GM19455 (cell line): Measurements from ENCODE around the gene ZNF451.

ENCODE experiments used
- ATAC-seq: cut with Tn5 transposase; IDR thresholded peaks from one replicate; pipeline ENCODE4 v1.9.1; 2021; ENCODE audit not compliant: unreplicated experiment

Gene ZNF451

DNA sequence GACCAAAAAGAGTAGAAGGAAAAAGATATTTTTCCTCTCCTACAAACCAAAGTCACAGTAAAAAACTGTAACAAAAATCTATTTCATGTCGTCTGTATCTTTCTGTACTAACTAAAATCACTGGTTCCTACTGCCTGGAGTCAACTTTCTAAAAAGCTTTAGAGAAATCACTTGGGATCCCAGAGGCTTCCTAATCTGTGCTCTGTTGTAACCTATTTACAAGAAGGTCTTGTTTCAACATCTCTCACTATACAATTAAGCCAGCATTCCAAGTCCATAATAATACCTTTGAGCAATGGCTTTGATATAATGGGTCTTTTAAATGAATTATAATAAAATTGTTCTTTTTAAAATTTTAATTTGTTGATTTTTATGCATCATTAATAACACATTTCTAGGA, 111.7 kb downstream of the ZNF451 start:
- no peak for ATAC-seq

DNA sequence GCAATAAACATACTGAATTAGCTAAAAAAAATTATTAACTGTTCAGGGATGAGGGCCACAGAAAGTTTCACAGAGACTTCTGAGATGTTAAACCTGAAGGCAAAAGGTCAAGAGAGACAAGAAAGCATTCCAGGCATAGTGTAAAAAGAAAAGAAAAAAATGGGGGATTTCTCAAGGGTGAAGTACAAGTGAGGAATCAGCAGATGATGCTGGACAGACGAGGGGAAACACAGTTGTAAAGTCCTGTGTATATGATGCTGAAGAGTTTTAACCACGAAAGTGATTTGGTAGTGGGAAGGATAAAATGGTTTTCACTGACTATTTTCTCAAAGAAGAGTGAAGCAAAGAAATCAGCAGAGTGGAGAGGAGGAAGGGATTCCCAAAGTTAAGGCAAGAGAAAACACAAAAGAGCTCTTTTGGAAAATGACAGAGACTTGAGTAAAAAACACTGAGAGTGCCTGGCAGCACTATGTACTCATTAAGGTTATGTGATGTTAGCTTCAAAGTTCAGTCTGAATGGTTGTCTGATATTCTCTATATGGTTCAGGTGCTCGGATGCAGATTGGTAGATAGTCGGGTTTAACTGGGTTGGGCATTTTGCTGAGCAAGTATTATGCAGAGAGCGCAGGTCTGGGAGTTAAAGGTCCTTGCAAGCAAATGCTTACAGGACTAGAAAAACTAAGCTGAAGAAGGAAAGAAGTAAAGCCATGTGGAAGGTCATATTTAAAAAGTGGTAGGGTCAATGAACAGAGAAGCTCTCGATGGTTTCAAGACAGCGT, 115.8 kb downstream of the ZNF451 start:
- ATAC-seq, result no peak

DNA sequence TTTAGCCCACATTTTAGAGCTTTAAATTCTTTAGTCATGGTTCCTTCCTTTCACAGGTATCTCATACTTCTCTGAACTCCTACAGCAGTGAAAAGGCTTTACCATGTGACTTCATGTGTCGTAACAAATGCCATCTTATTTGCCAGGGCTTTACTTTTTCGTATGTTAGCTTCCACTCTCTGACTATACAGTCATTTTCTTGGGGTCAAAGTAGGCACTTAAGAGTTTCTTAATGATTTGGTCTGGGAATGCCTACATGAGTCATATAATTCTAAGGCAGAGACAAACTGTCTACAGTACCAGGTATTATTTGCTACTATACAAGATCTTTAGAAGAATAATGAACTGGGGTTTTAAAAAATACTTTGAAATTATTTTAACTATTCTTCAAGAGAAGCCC, 117.2 kb downstream of the ZNF451 start:
- no peak for ATAC-seq

DNA sequence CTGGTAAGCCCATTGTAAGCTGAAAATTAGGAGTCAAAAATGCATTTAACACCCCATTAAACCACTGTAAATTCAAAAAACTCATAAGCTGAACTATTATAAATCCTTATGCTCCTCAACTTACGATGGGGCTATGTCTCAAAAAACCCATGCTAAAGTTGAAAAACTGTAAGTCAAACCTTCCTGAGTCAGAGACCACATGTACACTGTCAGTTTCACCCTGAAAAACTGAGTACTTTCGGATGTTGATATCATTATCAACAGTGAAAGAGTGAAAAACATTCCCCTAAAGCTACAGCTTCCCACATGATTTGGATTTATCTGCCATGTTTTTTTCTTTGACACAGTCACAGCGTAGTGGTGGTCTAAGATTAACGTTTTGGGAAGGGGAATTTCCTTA, 117.9 kb downstream of the ZNF451 start:
- no peak for ATAC-seq

DNA sequence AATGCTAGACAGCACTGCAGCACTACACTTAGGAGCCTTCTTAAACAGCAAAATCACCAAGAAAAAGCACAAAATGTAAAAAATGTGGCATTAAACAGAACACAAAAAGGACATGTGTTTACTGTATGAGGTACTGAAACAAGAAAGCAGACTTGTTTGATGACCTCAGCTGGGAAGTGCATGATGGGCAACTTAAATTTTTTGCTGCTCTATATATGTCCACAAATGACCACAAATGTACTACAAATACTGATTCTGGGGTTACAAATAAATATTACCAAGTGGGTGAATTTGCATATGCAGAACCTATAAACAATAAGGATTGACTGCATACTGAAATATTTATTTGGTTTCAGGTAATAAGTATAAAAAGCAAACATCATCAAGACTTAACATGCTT, 119.0 kb downstream of the ZNF451 start:
- ATAC-seq, result no peak

DNA sequence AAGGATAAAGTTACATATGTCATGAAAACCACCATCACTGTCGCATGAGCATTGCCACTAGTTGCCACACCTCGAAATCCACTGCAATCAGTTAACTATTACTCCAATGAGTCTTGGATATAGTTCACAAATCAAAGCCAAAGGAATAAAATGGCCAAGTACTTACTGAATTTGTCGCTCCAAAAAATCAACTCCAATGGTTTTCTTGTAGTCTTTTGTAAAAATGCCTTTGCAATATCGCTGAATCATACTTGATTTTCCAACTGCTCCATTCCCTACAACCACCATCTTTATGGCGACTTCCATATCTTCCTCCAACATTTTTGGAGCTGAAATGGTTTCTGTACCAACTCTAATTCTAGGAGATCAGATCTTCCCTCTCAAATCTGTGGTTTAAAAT, 120.1 kb downstream of the ZNF451 start:
- ATAC-seq, result no peak

DNA sequence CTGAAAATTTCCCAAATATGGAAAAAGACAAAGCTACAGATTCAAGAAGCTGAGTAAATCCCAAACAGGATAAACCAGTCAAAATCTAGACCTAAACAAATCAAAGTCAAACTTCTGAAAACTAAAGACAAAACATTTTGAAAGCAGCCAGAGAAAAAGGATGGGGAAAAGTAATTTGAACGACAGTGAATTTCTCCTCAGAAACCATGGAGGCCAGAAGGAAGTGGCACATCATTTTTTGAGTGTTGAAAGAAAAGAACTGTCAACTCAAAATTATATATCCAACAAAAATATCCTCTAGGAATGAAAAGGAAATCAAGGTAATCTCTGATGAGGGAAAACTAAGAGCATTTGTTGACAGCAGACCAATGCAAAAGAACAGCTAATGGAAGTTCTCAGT, 125.3 kb downstream of the ZNF451 start:
- no peak for ATAC-seq

DNA sequence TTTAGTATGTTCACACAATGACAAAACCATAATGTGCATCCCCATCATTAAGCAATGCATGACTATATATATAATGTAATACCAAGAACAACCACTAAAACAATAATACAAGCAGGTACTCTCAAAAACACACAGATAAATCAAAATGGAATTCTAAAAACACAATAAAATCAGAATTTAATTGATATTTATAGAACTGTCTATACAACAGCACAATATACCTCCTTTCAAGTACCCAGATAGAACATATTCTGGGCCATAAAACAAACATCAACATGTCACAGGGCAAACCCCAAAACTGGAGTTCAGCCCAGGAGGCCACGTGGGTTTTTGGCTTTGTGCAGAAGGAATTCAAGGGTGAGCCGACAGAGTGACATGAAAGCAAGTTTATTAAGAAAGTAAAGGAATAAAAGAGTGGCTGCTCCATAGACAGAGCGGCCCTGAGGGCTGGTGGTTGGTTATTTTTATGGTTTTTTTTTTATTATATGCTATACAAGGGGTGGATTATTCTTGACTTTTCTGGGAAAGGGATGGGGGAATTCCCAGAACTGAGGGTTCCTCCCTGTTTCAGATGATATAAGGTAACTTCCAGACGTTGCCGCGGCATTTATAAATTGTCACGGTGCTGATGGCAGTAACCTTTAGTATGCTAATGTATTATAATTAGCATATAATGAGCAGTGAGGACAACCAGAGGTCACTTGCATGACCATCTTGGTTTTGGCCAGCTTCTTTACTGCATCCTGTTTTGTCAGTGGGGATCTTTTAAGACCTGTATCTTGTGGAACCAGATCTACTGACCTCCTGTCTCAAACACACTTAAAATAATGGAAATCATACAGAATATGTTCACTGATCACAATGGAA, 126.5 kb downstream of the ZNF451 start:
- ATAC-seq, result no peak

DNA sequence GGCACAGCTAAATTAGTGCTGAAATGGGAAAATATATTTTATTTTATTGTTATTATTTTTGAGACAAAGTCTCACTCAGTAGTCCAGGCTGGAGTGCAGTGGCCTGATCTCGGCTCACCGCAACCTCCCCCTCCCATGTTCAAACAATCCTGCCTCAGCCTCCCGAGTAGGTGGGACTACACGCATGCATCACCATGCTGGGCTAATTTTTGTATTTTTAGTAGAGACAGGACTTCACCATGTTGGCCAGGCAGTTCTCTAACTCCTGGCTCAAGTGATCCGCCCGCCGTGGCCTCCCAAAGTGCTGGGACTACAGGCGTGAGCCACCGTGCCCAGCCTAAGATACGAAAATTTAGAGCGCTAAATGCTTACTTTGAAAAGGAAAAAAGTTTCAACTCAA, 127.3 kb downstream of the ZNF451 start:
- no peak for ATAC-seq
